Smooth muscle cell (in vitro differentiated cells): ENCODE measurements around the gene SGSM2. TPM values are rescaled to one million over a fixed set of nuclear protein-coding genes. Genes with fewer than 3 reads are reported as not detected.

Experiments
- DNase-seq: peaks from one replicate; lab custom pipeline; 2025; ENCODE audit not compliant: unreplicated experiment; lab: John Stamatoyannopoulos, UW
- H2AFZ ChIP-seq: fragments of 200-600 bp; sonication (generic); 2 replicates; pipeline ENCODE4 v1.6.0; 2016; ENCODE audit warnings: antibody characterized with exemption, low read depth, mild to moderate bottlenecking
- H3F3A ChIP-seq: fragments of 200-600 bp; sonication (generic); 2 replicates; pipeline ENCODE4 v1.6.0; 2017; ENCODE audit warnings: antibody characterized with exemption, low read depth
- H3K27ac ChIP-seq: fragments of 200-600 bp; sonication (generic); 2 replicates; pipeline ENCODE4 v1.5.1; 2016; ENCODE audit warnings: low read depth, mild to moderate bottlenecking
- H3K27me3 ChIP-seq: fragments of 200-600 bp; sonication (generic); 2 replicates; pipeline ENCODE4 v1.6.1; 2016; ENCODE audit warnings: low read depth, mild to moderate bottlenecking
- H3K36me3 ChIP-seq: fragments of 200-600 bp; sonication (generic); 2 replicates; pipeline ENCODE4 v1.5.1; 2016; ENCODE audit warnings: low read depth
- H3K4me1 ChIP-seq: fragments of 200-600 bp; sonication (generic); 2 replicates; pipeline ENCODE4 v1.5.1; 2016; ENCODE audit warnings: low read depth
- H3K4me2 ChIP-seq: fragments of 200-600 bp; sonication (generic); 2 replicates; pipeline ENCODE4 v1.6.0; 2016; ENCODE audit warnings: mild to moderate bottlenecking
- H3K4me3 ChIP-seq: fragments of 200-600 bp; sonication (generic); 2 replicates; pipeline ENCODE4 v1.5.1; 2016; ENCODE audit warnings: mild to moderate bottlenecking
- H3K79me2 ChIP-seq: fragments of 200-600 bp; sonication (generic); 2 replicates; pipeline ENCODE4 v1.6.0; 2016; ENCODE audit warnings: low read depth, mild to moderate bottlenecking
- H3K9ac ChIP-seq: fragments of 200-600 bp; sonication (generic); 2 replicates; pipeline ENCODE4 v1.6.0; 2016; ENCODE audit warnings: low read depth
- H3K9me3 ChIP-seq: fragments of 200-600 bp; sonication (generic); replicated peaks from 2 replicates; pipeline ENCODE4 v1.5.1; 2016; ENCODE audit warnings: low read depth
- H4K20me1 ChIP-seq: fragments of 200-600 bp; sonication (generic); 2 replicates; pipeline ENCODE4 v1.6.0; 2016; ENCODE audit warnings: low read depth
- CTCF ChIP-seq: fragments of 200-600 bp; sonication (generic); IDR thresholded peaks from 2 replicates; pipeline ENCODE4 v1.5.1; 2017; ENCODE audit warnings: borderline replicate concordance, mild to moderate bottlenecking, antibody characterized with exemption; ENCODE audit not compliant: insufficient read depth, poor library complexity, severe bottlenecking
- WGBS: methylation state at CpG from one replicate; pipeline ENCODE4 v1.1.7; 2016; ENCODE audit warnings: low lambda C conversion rate; 5-methylcytosine and 5-hydroxymethylcytosine counted together
- polyA plus RNA-seq: library from polyadenylated mRNA; unstranded; fragments of >200 nt; fragmentation: Nextera tagmentation; extraction: Ambion mirVana; gene quantifications from 2 replicates; pipeline ENCODE4 v1.2.1, GENCODE V29; 2016
- total RNA-seq: library from RNA; depleted of rRNA; stranded (reverse); fragments of >200 nt; gene quantifications from 2 replicates; pipeline ENCODE4 v1.2.3, GENCODE V29; 2014

The SGSM2 gene
- total and polyA plus RNA-seq, 2 experiments from 2014 or later: 20.8 to 26.9 TPM

- no peaks in the 10 kb centered on the region for H3K79me2 ChIP-seq
- no peak for TF ChIP-seq CTCF
- H3K9ac ChIP-seq: no peak overlapping the region
- H3F3A ChIP-seq: peaks cover 10% of the 10 kb centered on the region
- H3K4me2 ChIP-seq: no peak overlapping the region
- H2AFZ ChIP-seq: no peak overlapping the region
- no peaks in the 10 kb centered on the region for H3K27me3 ChIP-seq
- no peak for DNase-seq
- no peaks in the 10 kb centered on the region for H3K36me3 ChIP-seq
- H3K4me1 ChIP-seq: peaks cover 6% of the 10 kb centered on the region
- no peaks in the 10 kb centered on the region for H3K9me3 ChIP-seq
- no peak overlapping the region for H3K4me3 ChIP-seq
- peak overlapping the region; percentile 42 for H3K27ac ChIP-seq
- no peaks in the 10 kb centered on the region for H4K20me1 ChIP-seq
- 60% methylated on average over 16 of the region's 16 CpGs for WGBS
Measured at GRCh38 chr17:2380226-2380922, 43.1 kb downstream of the SGSM2 start.

GRCh38 chr17:2380950-2381649, 43.8 kb downstream of the SGSM2 start:
- H3K79me2 ChIP-seq: no peaks in the 10 kb centered on the region
- no peaks in the 10 kb centered on the region for H3K27me3 ChIP-seq
- no peak for TF ChIP-seq CTCF
- H3K4me2 ChIP-seq: no peak overlapping the region
- H3F3A ChIP-seq: peaks cover 10% of the 10 kb centered on the region
- H3K9ac ChIP-seq: no peak overlapping the region
- no peak for DNase-seq
- peak overlapping the region; percentile 42 for H3K27ac ChIP-seq
- no peak overlapping the region for H3K4me3 ChIP-seq
- no peaks in the 10 kb centered on the region for H3K36me3 ChIP-seq
- no peaks in the 10 kb centered on the region for H3K9me3 ChIP-seq
- H4K20me1 ChIP-seq: peaks cover 4% of the 10 kb centered on the region
- H3K4me1 ChIP-seq: peaks cover 6% of the 10 kb centered on the region
- no peak overlapping the region for H2AFZ ChIP-seq
- WGBS: 89% methylated on average over 15 of the region's 15 CpGs

GRCh38 chr17:2383628-2384167, 46.4 kb downstream of the SGSM2 start:
- H3K4me3 ChIP-seq: no peak overlapping the region

More at GRCh38 chr17:2383628-2384167, 46.4 kb downstream of the SGSM2 start:
- Histone ChIP-seq H2AFZ (no peak overlapping the region), H3K9me3 (no peaks in the 10 kb centered on the region), H3K4me1 (peaks cover 6% of the 10 kb centered on the region), H3K9ac (peak overlapping the region; percentile 10), H3K4me2 (peak overlapping the region; percentile 26), H3K36me3 (no peaks in the 10 kb centered on the region), H3K79me2 (peaks cover 3% of the 10 kb centered on the region), H3K27me3 (no peaks in the 10 kb centered on the region), H3F3A (peaks cover 10% of the 10 kb centered on the region), H4K20me1 (peaks cover 19% of the 10 kb centered on the region), H3K27ac (peak overlapping the region; percentile 63)
- no peak for DNase-seq
- 42% methylated on average over 11 of the region's 11 CpGs for WGBS
- no peak for TF ChIP-seq CTCF
